Measurements from ENCODE around the gene CFAP161. TPM values are rescaled to one million over a fixed set of nuclear protein-coding genes. Genes with fewer than 3 reads are reported as not detected.

Gene CFAP161
- total RNA-seq, 1 donor from 2014 or later = not detected

GRCh38 chr15:81113861-81114291, 20.2 kb upstream of the CFAP161 start:
- Mint-ChIP-seq H3K36me3 (ENCODE audit: low read depth) (no peaks in the 10 kb centered on the region), H3K27me3 (ENCODE audit: low read depth) (peaks cover 48% of the 10 kb centered on the region), H3K27ac (ENCODE audit: unreplicated experiment) (no peak overlapping the region), H3K4me3 (no peak overlapping the region), H3K4me1 (no peaks in the 10 kb centered on the region), H3K9me3 (peaks cover 2% of the 10 kb centered on the region)
- TF ChIP-seq CTCF (conservative IDR thresholded peaks at IDR 0.05) = no peak
- no peak for DNase-seq (ENCODE audit: low read depth, low spot score)

- TF ChIP-seq CTCF (conservative IDR thresholded peaks at IDR 0.05) = no peak
- Mint-ChIP-seq H3K27ac (ENCODE audit: unreplicated experiment) (no peak overlapping the region), H3K4me3 (no peak overlapping the region)
Measured at GRCh38 chr15:81115054-81115939, 18.8 kb upstream of the CFAP161 start.

GRCh38 chr15:81117136-81117535, 16.9 kb upstream of the CFAP161 start:
- DNase-seq (ENCODE audit: low read depth, low spot score) = no peak
- Mint-ChIP-seq H3K9me3 (peaks cover 9% of the 10 kb centered on the region), H3K27me3 (ENCODE audit: low read depth) (peaks cover 27% of the 10 kb centered on the region), H3K36me3 (ENCODE audit: low read depth) (peaks cover 4% of the 10 kb centered on the region), H3K4me1 (no peaks in the 10 kb centered on the region), H3K4me3 (no peak overlapping the region), H3K27ac (ENCODE audit: unreplicated experiment) (no peak overlapping the region)
- no peak for TF ChIP-seq CTCF (conservative IDR thresholded peaks at IDR 0.05)

More at GRCh38 chr15:81115054-81115939, 18.8 kb upstream of the CFAP161 start:
- peaks cover 40% of the 10 kb centered on the region for H3K27me3 Mint-ChIP-seq (ENCODE audit: low read depth)
- H3K9me3 Mint-ChIP-seq = peaks cover 2% of the 10 kb centered on the region
- no peak for DNase-seq (ENCODE audit: low read depth, low spot score)
- no peaks in the 10 kb centered on the region for H3K4me1 Mint-ChIP-seq
- H3K36me3 Mint-ChIP-seq (ENCODE audit: low read depth) = peaks cover 3% of the 10 kb centered on the region

- peaks cover 9% of the 10 kb centered on the region for H3K9me3 Mint-ChIP-seq
Measured at GRCh38 chr15:81117581-81117980, 16.5 kb upstream of the CFAP161 start.

GRCh38 chr15:81118361-81118760, 15.7 kb upstream of the CFAP161 start:
- H3K9me3 Mint-ChIP-seq = peaks cover 16% of the 10 kb centered on the region
- H3K4me1 Mint-ChIP-seq = no peaks in the 10 kb centered on the region
- H3K4me3 Mint-ChIP-seq = no peak overlapping the region
- H3K27me3 Mint-ChIP-seq (ENCODE audit: low read depth) = peaks cover 31% of the 10 kb centered on the region
- no peak for TF ChIP-seq CTCF (conservative IDR thresholded peaks at IDR 0.05)
- no peak overlapping the region for H3K27ac Mint-ChIP-seq (ENCODE audit: unreplicated experiment)
- peaks cover 4% of the 10 kb centered on the region for H3K36me3 Mint-ChIP-seq (ENCODE audit: low read depth)
- DNase-seq (ENCODE audit: low read depth, low spot score) = no peak

More at GRCh38 chr15:81117581-81117980, 16.5 kb upstream of the CFAP161 start:
- H3K27ac Mint-ChIP-seq (ENCODE audit: unreplicated experiment) = no peak overlapping the region
- H3K4me1 Mint-ChIP-seq = no peaks in the 10 kb centered on the region
- TF ChIP-seq CTCF (conservative IDR thresholded peaks at IDR 0.05) = no peak
- H3K4me3 Mint-ChIP-seq = no peak overlapping the region
- DNase-seq (ENCODE audit: low read depth, low spot score) = no peak
- H3K36me3 Mint-ChIP-seq (ENCODE audit: low read depth) = peaks cover 4% of the 10 kb centered on the region
- H3K27me3 Mint-ChIP-seq (ENCODE audit: low read depth) = peaks cover 26% of the 10 kb centered on the region
